NCI-H2196 treated with DMSO at 0.1 percent for 48 hours (cell line): ENCODE results near the gene TNFAIP8L1.

ENCODE experiments used
- DNase-seq: peaks from one replicate; lab custom pipeline; 2025; ENCODE audit not compliant: unreplicated experiment; lab: John Stamatoyannopoulos, UW

Gene TNFAIP8L1

DNA sequence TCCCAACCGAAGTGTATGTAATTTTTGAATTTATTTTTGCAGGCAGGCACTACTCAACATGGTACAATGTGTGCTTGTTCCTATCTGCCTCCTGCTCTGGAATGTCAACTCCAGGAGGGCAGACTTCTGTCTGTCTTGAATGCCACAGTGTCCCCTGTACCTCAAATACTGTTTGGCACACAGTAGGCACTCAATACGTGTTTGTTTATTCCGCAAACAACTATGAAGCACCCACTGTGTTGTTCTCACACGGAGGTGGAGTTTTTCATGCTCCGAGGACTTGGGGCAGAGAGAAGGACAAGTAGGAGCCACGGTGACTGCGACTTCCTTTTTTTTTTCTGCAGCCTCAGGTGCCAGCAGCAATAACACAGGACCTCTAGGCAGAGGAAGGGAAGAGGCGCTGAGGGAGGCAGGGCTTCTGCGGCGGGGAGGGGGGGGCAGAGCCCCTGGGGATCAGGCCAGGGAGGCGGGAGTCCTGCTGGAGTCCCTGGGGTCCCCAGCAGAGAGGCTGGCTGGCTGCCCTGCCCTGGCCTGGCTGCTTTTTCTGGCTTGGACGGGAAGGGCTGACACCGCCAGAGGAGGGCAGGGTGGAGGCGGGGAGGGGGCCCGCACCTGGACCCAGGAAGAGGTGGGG lies 29.3 kb upstream of the TNFAIP8L1 start:
- DNase-seq, result no peak

- DNase-seq, result no peak
Observed at GRCh38 chr19:4613254-4613751, 26.0 kb upstream of the TNFAIP8L1 start.

DNA sequence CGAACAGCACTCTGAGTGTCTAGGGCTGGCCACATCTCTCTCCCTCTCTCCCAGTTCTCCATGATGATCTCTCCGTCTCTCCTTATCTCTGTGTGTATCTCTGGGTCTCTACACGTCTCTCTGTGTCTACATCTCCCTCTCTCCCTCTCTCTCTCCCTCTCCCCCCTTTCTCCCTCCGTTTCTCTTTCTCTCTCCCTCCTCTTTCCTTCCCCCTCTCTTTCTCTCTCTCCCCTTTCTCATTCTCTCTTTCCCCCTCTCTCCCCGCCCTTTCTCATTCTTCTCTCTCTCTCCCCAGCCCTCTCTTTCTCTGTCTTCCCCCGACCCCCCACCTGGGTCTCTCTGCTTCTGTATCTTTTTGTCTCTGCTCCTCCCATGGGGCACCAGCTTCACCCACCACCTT lies 21.3 kb upstream of the TNFAIP8L1 start:
- no peak for DNase-seq

DNA sequence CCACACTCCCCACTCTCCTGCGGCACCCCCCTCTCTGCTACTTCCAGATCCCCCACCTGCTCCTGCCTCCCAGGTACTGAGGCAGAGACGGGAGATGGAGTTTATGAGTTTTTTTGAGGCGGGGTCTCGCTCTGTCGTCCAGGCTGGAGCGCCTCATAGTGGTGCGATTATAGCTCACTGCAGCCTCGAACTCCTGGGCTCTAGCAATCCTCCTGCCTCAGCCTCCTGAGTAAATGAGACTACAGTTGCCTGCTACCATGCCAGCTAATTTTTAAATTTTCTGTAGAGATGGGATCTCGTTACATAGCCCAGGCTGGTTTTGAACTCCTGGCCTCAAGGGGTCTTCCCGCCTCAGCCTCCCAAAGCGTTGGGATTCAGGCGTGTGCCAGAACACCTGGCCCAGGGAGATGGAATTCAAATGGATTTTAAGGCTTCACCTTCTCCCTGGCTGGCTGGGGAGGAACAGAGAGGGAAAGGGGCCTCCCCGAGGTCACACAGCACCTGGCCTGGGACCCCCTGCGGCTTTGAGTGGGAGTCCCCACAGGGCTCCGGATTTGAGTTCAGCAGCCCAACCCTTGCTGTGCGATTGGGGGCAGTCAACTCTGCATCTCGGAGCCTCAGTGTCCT lies 19.5 kb upstream of the TNFAIP8L1 start:
- DNase-seq, result no peak

DNA sequence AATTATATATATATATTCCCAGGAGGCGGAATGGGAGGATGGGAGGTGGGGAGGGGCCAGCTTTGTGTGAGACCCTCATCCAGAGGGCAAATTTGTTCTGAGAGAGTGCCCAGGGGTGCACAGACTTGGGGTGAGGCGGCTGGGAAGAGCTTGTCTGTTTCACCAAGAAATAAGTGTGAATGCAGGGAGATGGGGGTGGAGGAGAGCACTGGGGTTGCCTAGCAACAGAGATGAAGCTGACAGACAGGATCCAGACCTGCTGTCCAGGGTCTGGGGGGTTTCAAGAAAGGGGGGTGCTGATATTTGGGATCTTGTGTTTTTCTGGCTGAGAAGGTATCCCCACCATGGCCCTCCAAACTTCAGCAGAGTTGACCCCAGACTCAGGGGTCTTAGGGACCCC lies 18.6 kb upstream of the TNFAIP8L1 start:
- DNase-seq, result no peak

GRCh38 chr19:4622695-4623421 lies 16.5 kb upstream of the TNFAIP8L1 start:
- no peak for DNase-seq

- DNase-seq, result no peak
Observed at GRCh38 chr19:4624301-4624700, 15.0 kb upstream of the TNFAIP8L1 start.

DNA sequence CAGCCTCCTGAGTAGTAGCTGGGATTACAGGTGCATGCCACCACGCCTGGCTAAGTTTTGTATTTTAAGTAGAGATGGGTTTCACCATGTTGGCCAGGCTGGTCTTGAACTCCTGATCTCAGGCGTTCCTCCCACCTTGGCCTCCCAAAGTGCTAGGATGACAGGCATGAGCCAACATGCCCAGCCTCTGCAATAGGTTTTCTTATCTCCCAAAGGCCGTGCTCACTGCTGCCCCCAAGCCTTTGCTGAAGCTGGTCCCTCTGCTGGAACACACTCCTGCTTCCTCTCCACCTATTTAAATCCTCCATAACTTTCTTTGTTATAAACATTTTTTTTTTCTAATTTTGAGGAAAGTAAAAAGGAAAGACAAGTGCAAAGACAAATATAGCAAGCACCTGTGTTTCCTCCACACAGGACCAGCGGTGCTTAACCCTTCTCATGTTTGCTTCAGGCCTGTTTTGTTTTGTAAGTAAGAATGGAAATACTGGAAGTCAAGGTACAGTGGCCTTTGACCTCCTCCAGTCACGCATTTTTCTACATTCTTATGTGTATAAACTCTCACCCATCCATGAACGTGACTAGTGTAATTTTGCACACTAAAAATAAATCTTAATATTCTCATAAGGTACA lies 14.5 kb upstream of the TNFAIP8L1 start:
- peak; percentile 20 for DNase-seq

GRCh38 chr19:4633140-4633967 lies 6.0 kb upstream of the TNFAIP8L1 start:
- peak; percentile 46 for DNase-seq

GRCh38 chr19:4635754-4636116 lies 3.6 kb upstream of the TNFAIP8L1 start:
- DNase-seq, result no peak

GRCh38 chr19:4636151-4636717 lies 3.1 kb upstream of the TNFAIP8L1 start:
- DNase-seq, result peak; percentile 43

- no peak for DNase-seq
Observed at GRCh38 chr19:4636761-4637160, 2.6 kb upstream of the TNFAIP8L1 start.

DNA sequence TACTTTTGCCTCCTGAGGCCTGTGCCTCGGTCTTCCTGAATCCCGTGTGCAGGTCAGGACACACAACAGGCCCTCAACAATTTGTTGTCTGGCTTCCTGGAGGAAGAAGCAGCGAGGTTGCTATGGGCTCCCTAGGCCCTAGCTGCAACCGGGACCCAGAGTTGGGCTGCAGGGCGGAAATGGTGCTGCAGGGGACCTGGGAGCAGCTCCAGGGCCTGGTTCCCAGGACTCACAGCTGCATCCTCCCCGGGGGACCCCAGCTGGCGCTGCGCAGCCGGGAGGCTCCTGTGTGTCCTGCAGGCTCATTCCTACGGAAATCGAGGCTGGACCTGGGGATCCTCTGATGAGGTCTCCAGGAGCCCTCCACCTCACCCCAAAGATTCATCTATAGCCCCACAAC lies 999 bp upstream of the TNFAIP8L1 start:
- no peak for DNase-seq

- DNase-seq, result no peak
Observed at GRCh38 chr19:4639531-4640246, 373 bp downstream of the TNFAIP8L1 start.

DNA sequence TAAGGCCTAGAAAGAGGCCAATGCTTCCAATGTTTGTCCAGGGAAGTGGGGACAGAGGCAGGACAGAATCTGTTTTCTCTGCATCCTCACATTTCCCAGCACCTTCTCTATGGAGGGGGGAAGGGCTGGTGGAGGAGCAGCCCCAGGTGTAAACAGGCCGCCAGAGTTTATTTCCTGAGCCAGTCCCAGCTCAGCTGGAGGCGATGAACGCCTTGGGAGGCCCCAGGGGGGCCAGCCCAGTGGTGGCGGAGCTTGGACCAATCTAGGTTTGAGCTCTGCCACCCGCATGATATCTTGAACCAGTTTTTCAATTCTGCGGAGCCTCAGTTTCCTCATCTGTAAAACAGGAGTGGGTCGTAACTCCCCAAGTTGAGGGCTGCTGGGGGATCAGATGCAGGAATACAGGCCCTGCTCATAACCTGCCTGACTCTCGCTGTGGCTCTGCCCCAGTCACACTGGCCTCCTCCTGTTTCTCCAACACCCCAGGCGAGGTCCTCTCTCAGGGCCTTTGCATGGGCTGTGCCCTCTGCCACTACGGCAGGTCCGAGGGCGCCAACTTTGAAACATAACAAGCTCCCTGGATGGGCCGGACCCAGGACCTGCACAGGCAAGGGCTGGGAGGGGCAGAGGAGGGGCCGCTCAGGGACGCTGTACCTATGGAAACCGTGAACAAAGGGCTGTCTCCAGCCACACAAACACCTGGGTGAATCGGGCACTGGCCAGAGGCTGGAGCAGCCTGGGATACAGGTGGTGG lies 1.1 kb downstream of the TNFAIP8L1 start:
- no peak for DNase-seq

DNA sequence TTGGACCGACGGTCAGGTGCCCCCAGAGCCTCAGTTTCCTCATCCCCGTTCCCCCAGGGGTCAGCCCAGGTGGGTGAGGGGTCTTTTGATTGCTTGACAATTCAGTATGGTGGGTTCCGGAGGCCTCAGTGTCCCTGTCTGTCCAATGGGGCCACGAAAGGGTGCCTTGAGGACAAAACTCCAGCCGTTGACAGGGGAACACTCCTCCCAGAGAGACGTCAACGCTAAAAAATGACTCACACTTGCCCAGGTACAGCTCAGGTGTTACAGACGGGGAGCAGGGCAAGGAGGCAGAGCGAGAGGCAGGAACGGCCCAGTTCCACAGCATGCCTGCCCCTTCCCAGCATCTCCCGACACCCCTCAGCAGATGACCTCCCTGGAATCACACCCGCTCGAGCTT lies 1.8 kb downstream of the TNFAIP8L1 start:
- DNase-seq, result no peak

DNA sequence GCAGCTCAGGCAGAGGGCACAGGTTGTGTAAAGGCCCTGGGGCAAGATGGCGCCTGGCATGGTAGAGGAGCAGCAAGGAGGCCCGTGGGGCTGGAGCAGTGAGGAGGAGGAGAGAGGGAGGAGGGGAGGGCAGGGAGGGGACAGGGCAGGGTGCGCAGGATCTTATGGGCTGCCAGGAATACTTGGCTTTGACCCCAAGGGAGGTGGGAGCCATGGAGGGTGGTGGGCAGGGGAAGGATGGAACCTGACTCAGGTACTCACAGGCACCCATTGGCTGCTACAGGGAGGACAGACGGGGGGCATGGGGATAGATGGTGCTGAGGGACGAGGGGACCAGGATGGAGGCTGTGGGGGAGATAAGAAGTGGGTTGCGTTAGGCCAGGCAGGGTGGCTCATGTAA lies 3.3 kb downstream of the TNFAIP8L1 start:
- DNase-seq, result no peak

- DNase-seq, result no peak
Observed at GRCh38 chr19:4645718-4646117, 6.4 kb downstream of the TNFAIP8L1 start.
